Keratinocyte (primary cell): ENCODE measurements around the gene SEMA3A. TPM values are rescaled to one million over a fixed set of nuclear protein-coding genes. Genes with fewer than 3 reads are reported as not detected.

Experiments
- DNase-seq: peaks from one replicate; pipeline ENCODE4 v3.0.0-alpha.2; 2011; ENCODE audit warnings: low read depth, missing footprints, low spot score
- FAIRE-seq: peaks from 2 replicates; lab custom pipeline; 2011; peaks lifted over from hg19 to GRCh38; lab: Jason Lieb, UNC
- H2AFZ ChIP-seq: 2 replicates; pipeline ENCODE4 v1.6.0; 2012; ENCODE audit warnings: low read length, control low read depth, inconsistent platforms; ENCODE audit not compliant: control insufficient read depth
- H3K27ac ChIP-seq: 2 replicates; pipeline ENCODE4 v1.5.1; 2011; ENCODE audit warnings: low read length; ENCODE audit not compliant: control insufficient read depth, insufficient read depth
- H3K27me3 ChIP-seq: 3 replicates; pipeline ENCODE4 v1.6.0; 2011; ENCODE audit warnings: low read length; ENCODE audit not compliant: control insufficient read depth, insufficient read depth; ENCODE audit errors: extremely low read depth
- H3K36me3 ChIP-seq, 2 experiments: 2 replicates in 1 of 2; 3 replicates in 1 of 2; pipeline ENCODE4 v1.5.1; 2011; ENCODE audit warnings: low read length in 2 of 2, mild to moderate bottlenecking in 1 of 2; ENCODE audit not compliant: control insufficient read depth in 2 of 2, insufficient read depth in 2 of 2; ENCODE audit errors: extremely low read depth in 1 of 2
- H3K4me1 ChIP-seq: 3 replicates; pipeline ENCODE4 v1.5.1; 2011; ENCODE audit warnings: low read length; ENCODE audit not compliant: control insufficient read depth, insufficient read depth; ENCODE audit errors: extremely low read depth
- H3K4me2 ChIP-seq: 3 replicates; pipeline ENCODE4 v1.6.0; 2011; ENCODE audit warnings: low read depth, low read length; ENCODE audit not compliant: control insufficient read depth, insufficient read depth; ENCODE audit errors: extremely low read depth
- H3K4me3 ChIP-seq, 3 experiments: fragments of 200-600 bp in 1 of 3; sonication (generic) in 1 of 3; 2 replicates in 2 of 3; 3 replicates in 1 of 3; pipeline ENCODE4 v1.5.1; 2011 to 2016; ENCODE audit warnings: low read length in 3 of 3, mild to moderate bottlenecking in 3 of 3, control low read depth in 2 of 3, inconsistent platforms in 1 of 3, low read depth in 1 of 3, mixed read lengths in 1 of 3, mixed run types in 1 of 3, moderate library complexity in 1 of 3; ENCODE audit not compliant: control insufficient read depth in 2 of 3, insufficient read depth in 2 of 3; ENCODE audit errors: extremely low read depth in 1 of 3
- H3K79me2 ChIP-seq: 2 replicates; pipeline ENCODE4 v1.6.0; 2012; ENCODE audit warnings: low read length; ENCODE audit not compliant: control insufficient read depth, insufficient read depth
- H3K9ac ChIP-seq: 3 replicates; pipeline ENCODE4 v1.6.0; 2011; ENCODE audit warnings: low read length; ENCODE audit not compliant: control insufficient read depth, insufficient read depth; ENCODE audit errors: extremely low read depth
- H3K9me1 ChIP-seq: 3 replicates; pipeline ENCODE4 v1.6.0; 2011; ENCODE audit warnings: low read length; ENCODE audit not compliant: control insufficient read depth, insufficient read depth; ENCODE audit errors: extremely low read depth
- H3K9me3 ChIP-seq: 2 replicates; pipeline ENCODE4 v1.5.1; 2012; ENCODE audit warnings: low read depth, low read length; ENCODE audit not compliant: control insufficient read depth
- H4K20me1 ChIP-seq: 3 replicates; pipeline ENCODE4 v1.6.0; 2011; ENCODE audit warnings: low read length; ENCODE audit not compliant: control insufficient read depth, insufficient read depth; ENCODE audit errors: extremely low read depth
- CTCF ChIP-seq, 3 experiments: IDR thresholded peaks in 1 of 3; conservative IDR thresholded peaks in 1 of 3; optimal IDR thresholded peaks in 1 of 3; 2 replicates in 2 of 3; 3 replicates in 1 of 3; pipeline versions ENCODE3 to v1.5.1; 2011; ENCODE audit warnings: low read length in 3 of 3, mild to moderate bottlenecking in 3 of 3, moderate library complexity in 2 of 3, control low read depth in 1 of 3, inconsistent platforms in 1 of 3; ENCODE audit not compliant: insufficient read depth in 2 of 3; ENCODE audit errors: extremely low read depth in 1 of 3
- EZH2 ChIP-seq: IDR thresholded peaks from one replicate; pipeline ENCODE4 v1.6.1; 2012; ENCODE audit warnings: inconsistent platforms, mild to moderate bottlenecking, low read length, moderate library complexity
- dilution Hi-C: fragments of 300-500 bp; cut with MboI; formaldehyde crosslinking; loops from one replicate; pipeline ENCODE4 v1.7.0; 2020; ENCODE audit warnings: low sequenced_read_pairs; ENCODE audit not compliant: extremely low pct_ligation_motif_present
- polyA plus RNA-seq, 5 experiments: library from polyadenylated mRNA; depleted of rRNA in 3 of 5; stranded (reverse) in 3 of 5; stranded (forward) in 1 of 5; unstranded in 1 of 5; fragments of >200 nt; gene quantifications; 1 replicate in 1 of 5; 2 replicates in 3 of 5; 3 replicates in 1 of 5; pipeline versions ENCODE4 v1.2.1 to v1.2.3, GENCODE V29; 2011 to 2012; ENCODE audit warnings: missing spikeins in 2 of 5, low read depth in 1 of 5, low replicate concordance in 1 of 5

Gene SEMA3A
- polyA plus RNA-seq, 1 donor (not counting 4 experiments of a cell fraction or from before 2014, with no cell fraction given) = 2.1 TPM

DNA sequence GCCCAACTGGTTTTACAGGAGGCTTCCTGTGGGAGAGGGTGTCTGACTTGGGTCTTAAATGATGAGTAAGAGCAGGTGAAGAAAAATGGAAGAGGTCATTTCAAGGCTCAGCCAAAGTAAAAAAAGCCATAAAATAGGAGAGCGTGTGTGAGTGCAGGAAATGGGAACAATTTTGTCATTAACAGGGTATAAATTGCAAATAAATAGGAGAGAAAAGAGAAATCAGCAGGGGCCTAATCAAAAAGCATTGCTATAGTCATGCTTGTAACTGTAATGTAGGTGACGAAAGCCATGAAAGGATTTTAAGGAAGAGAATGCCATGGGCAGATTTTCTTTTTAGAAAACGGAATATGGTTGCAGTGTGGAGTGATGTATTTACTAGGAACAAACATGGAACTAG is 15.7 kb upstream of the SEMA3A start:
- no peaks in the 10 kb centered on the region for H3K9me3 ChIP-seq
- H3K4me3 ChIP-seq = no peak overlapping the region
- H3K79me2 ChIP-seq = no peaks in the 10 kb centered on the region
- FAIRE-seq = no peak
- H3K9me1 ChIP-seq = no peaks in the 10 kb centered on the region
- no peak overlapping the region for H3K9ac ChIP-seq
- TF ChIP-seq EZH2 (no peak), CTCF (optimal IDR thresholded peaks at IDR 0.05 in 1 of 3, IDR thresholded peaks at IDR 0.05 in 1 of 3, conservative IDR thresholded peaks at IDR 0.05 in 1 of 3; ENCODE audit: extremely low read depth in 1 of 3, insufficient read depth in 2 of 3, low read length in 3 of 3) (no peak)
- dilution Hi-C loops = no loop called here
- DNase-seq = no peak
- H3K27ac ChIP-seq = no peak overlapping the region
- no peaks in the 10 kb centered on the region for H3K27me3 ChIP-seq
- H3K4me1 ChIP-seq = peaks cover 5% of the 10 kb centered on the region
- H4K20me1 ChIP-seq = no peaks in the 10 kb centered on the region
- H3K36me3 ChIP-seq = no peaks in the 10 kb centered on the region
- H3K4me2 ChIP-seq = no peak overlapping the region
- H2AFZ ChIP-seq = no peak overlapping the region

DNA sequence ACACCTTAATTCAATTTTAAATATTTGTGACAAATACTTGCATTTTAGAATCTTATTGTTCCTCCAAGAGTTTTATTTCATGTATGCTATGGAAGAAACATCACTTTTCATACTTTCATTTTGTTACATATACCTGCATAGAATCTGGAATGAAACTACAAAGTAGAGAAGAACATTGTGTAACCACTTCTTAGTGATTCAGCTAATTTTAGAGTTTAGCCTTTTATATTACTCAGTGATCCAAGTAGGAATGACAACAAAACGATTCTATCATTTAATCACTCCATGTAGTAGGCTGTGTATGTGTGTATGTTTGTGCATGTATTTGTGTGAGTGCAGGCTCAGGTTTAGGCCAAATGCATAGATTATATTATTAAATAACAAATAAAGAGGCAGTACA is 14.4 kb upstream of the SEMA3A start:
- Histone ChIP-seq H4K20me1 (no peaks in the 10 kb centered on the region), H3K9ac (no peak overlapping the region), H3K4me3 (no peak overlapping the region), H3K27me3 (no peaks in the 10 kb centered on the region), H3K36me3 (no peaks in the 10 kb centered on the region), H3K4me1 (peaks cover 5% of the 10 kb centered on the region), H3K79me2 (no peaks in the 10 kb centered on the region), H2AFZ (peak overlapping the region; percentile 37), H3K9me3 (no peaks in the 10 kb centered on the region), H3K27ac (no peak overlapping the region), H3K4me2 (no peak overlapping the region), H3K9me1 (no peaks in the 10 kb centered on the region)
- DNase-seq = no peak
- peak; percentile 5 for FAIRE-seq
- dilution Hi-C loops = no loop called here
- TF ChIP-seq CTCF (optimal IDR thresholded peaks at IDR 0.05 in 1 of 3, IDR thresholded peaks at IDR 0.05 in 1 of 3, conservative IDR thresholded peaks at IDR 0.05 in 1 of 3; ENCODE audit: extremely low read depth in 1 of 3, insufficient read depth in 2 of 3, low read length in 3 of 3) = no peak
- no peak for TF ChIP-seq EZH2
